Gastroesophageal sphincter (tissue), 4 donors: ENCODE data around the gene SNX12. TPM values are rescaled to one million over a fixed set of nuclear protein-coding genes. Genes with fewer than 3 reads are reported as not detected.
"Not testable (repeated sequence)": the region's sequence is repeated elsewhere in the genome, so short reads cannot be mapped to it uniquely, and the experiment has no call there.

ENCODE experiments used
- ATAC-seq: fragments of 150-250 bp; one replicate; pipeline ENCODE4 v1.9.1; 2016; ENCODE audit warnings: mild to moderate bottlenecking, moderate library complexity
- H3K27ac ChIP-seq, 4 donors: fragments of 200-600 bp; sonication (generic) in 3 of 4; 1 replicate in 3 of 4; 2 replicates in 1 of 4; pipeline ENCODE4 v1.5.1; 2016 to 2019
- H3K27me3 ChIP-seq: fragments of 200-600 bp; sonication (generic); one replicate; pipeline ENCODE4 v1.5.1; 2019
- H3K36me3 ChIP-seq, 2 donors: fragments of 200-600 bp; sonication (generic); one replicate each; pipeline ENCODE4 v1.5.1; 2019; ENCODE audit warnings: control low read depth in 1 of 2
- H3K4me1 ChIP-seq, 3 donors: fragments of 200-600 bp; sonication (generic); 1 replicate in 2 of 3; 2 replicates in 1 of 3; pipeline ENCODE4 v1.5.1; 2016 to 2019; ENCODE audit warnings: control low read depth in 2 of 3
- H3K4me3 ChIP-seq, 2 donors: fragments of 200-600 bp; sonication (generic); one replicate each; pipeline ENCODE4 v1.5.1; 2019; ENCODE audit warnings: mild to moderate bottlenecking in 1 of 2, moderate library complexity in 1 of 2
- H3K9me3 ChIP-seq, 3 donors: fragments of 200-600 bp; sonication (generic); one replicate each; pipeline ENCODE4 v1.5.1; 2017 to 2019; ENCODE audit warnings: control low read depth in 2 of 3
- CTCF ChIP-seq, 4 experiments: fragments of 200-600 bp in 2 of 4; fragments of 450-650 bp in 2 of 4; sonication (generic) in 1 of 4; IDR thresholded peaks; one replicate each; pipeline ENCODE4 v1.5.1; 2017 to 2019; ENCODE audit warnings: antibody characterized with exemption in 4 of 4, mild to moderate bottlenecking in 2 of 4, moderate library complexity in 2 of 4
- EP300 ChIP-seq: sonication (generic); formaldehyde crosslinking; IDR thresholded peaks from one replicate; pipeline ENCODE4 v1.6.1; 2017; ENCODE audit warnings: antibody characterized with exemption, mild to moderate bottlenecking
- POLR2A ChIP-seq, 2 donors: fragments of 450-650 bp; IDR thresholded peaks; one replicate each; pipeline ENCODE4 v1.6.1; 2017; ENCODE audit warnings: antibody characterized with exemption in 2 of 2, mild to moderate bottlenecking in 2 of 2, moderate library complexity in 1 of 2
- POLR2AphosphoS5 ChIP-seq: sonication (generic); formaldehyde crosslinking; IDR thresholded peaks from one replicate; pipeline ENCODE4 v1.6.1; 2017; ENCODE audit warnings: antibody characterized with exemption
- WGBS, 2 donors: methylation state at CpG; one replicate each; pipeline ENCODE4 v1.1.5; 2018; ENCODE audit warnings: low coverage in 1 of 2; 5-methylcytosine and 5-hydroxymethylcytosine counted together
- total RNA-seq, 4 donors: library from RNA; depleted of rRNA; stranded (reverse); fragments of >200 nt; gene quantifications; one replicate each; pipeline ENCODE4 v1.1.0, GENCODE V29; 2016

Gene SNX12
- total RNA-seq, 4 donors from 2014 or later = 43.1 to 81.7 (median 52.0) TPM

- H3K4me3 ChIP-seq = no peak overlapping the region
- TF ChIP-seq POLR2A (IDR thresholded peaks at IDR 0.05) (no peak), EP300 (no peak), CTCF (IDR thresholded peaks at IDR 0.05) (no peak), POLR2AphosphoS5 (no peak)
- no peaks in the 10 kb centered on the region for H3K9me3 ChIP-seq
- H3K36me3 ChIP-seq = peaks cover 0 to 41% of the 10 kb centered on the region in 2 donors
- ATAC-seq = no peak
- no peak overlapping the region for H3K27ac ChIP-seq
- WGBS, 2 donors = 64 to 92% methylated on average over 2 to 3 of the region's 3 CpGs
- no peaks in the 10 kb centered on the region for H3K27me3 ChIP-seq
- no peaks in the 10 kb centered on the region for H3K4me1 ChIP-seq
These were observed 10.1 kb downstream of the SNX12 start for GRCh38 chrX:71057848-71058530.

GRCh38 chrX:71056867-71057266 is 11.3 kb downstream of the SNX12 start:
- no peak for TF ChIP-seq EP300
- no peak for TF ChIP-seq CTCF (IDR thresholded peaks at IDR 0.05)
- TF ChIP-seq POLR2A (IDR thresholded peaks at IDR 0.05) = no peak
- no peak for TF ChIP-seq POLR2AphosphoS5
- H3K36me3 ChIP-seq = peaks cover 0 to 32% of the 10 kb centered on the region in 2 donors
- no peaks in the 10 kb centered on the region for H3K27me3 ChIP-seq
- no peak overlapping the region for H3K27ac ChIP-seq
- no peaks in the 10 kb centered on the region for H3K9me3 ChIP-seq
- ATAC-seq = no peak
- H3K4me3 ChIP-seq = no peak overlapping the region
- no peaks in the 10 kb centered on the region for H3K4me1 ChIP-seq

- 84% methylated on average over 4 of the region's 18 CpGs; no CpG with 5 or more reads in 1 of the 2 donors for WGBS, 2 donors
- H3K9me3 ChIP-seq = no peaks in the 10 kb centered on the region
- ATAC-seq = no peak
- no peak overlapping the region for H3K27ac ChIP-seq
- H3K36me3 ChIP-seq = no peaks in the 10 kb centered on the region
- TF ChIP-seq CTCF (IDR thresholded peaks at IDR 0.05) (no peak), POLR2A (IDR thresholded peaks at IDR 0.05) (no peak)
- no peaks in the 10 kb centered on the region for H3K27me3 ChIP-seq
- H3K4me3 ChIP-seq = no peak overlapping the region
- no peaks in the 10 kb centered on the region for H3K4me1 ChIP-seq
These were observed 14.9 kb downstream of the SNX12 start for GRCh38 chrX:71053217-71053621.

GRCh38 chrX:71052721-71053120 is 15.4 kb downstream of the SNX12 start:
- no peaks in the 10 kb centered on the region for H3K27me3 ChIP-seq
- WGBS, 2 donors = 40% methylated on average over 1 of the region's 7 CpGs; no CpG with 5 or more reads in 1 of the 2 donors
- no peaks in the 10 kb centered on the region for H3K36me3 ChIP-seq
- H3K4me1 ChIP-seq = no peaks in the 10 kb centered on the region
- H3K9me3 ChIP-seq = no peaks in the 10 kb centered on the region
- no peak for TF ChIP-seq POLR2AphosphoS5
- TF ChIP-seq EP300 = no peak
- TF ChIP-seq CTCF (IDR thresholded peaks at IDR 0.05) = no peak
- no peak for TF ChIP-seq POLR2A (IDR thresholded peaks at IDR 0.05)
- no peak overlapping the region for H3K27ac ChIP-seq
- no peak for ATAC-seq
- no peak overlapping the region for H3K4me3 ChIP-seq

- not testable (repeated sequence) for H3K4me3 ChIP-seq, ATAC-seq, H3K36me3 ChIP-seq, H3K4me1 ChIP-seq, H3K9me3 ChIP-seq, H3K27me3 ChIP-seq, H3K27ac ChIP-seq
- WGBS, 2 donors = 80 to 90% methylated on average over 2 to 4 of the region's 8 CpGs
These were observed 20.2 kb downstream of the SNX12 start for GRCh38 chrX:71047891-71048290.
